Fibroblast of lung (primary cell): ENCODE results near the gene NUDT4. TPM values are rescaled to one million over a fixed set of nuclear protein-coding genes. Genes with fewer than 3 reads are reported as not detected.

Experiments used
- DNase-seq, 2 donors: peaks; one replicate each; pipeline versions ENCODE4 v3.0.0 to v3.0.0-alpha.2; 2010; ENCODE audit warnings: low read depth in 2 of 2
- H2AFZ ChIP-seq: 2 replicates; pipeline ENCODE4 v1.5.1; 2012; ENCODE audit warnings: low read length, control low read depth, inconsistent platforms
- H3K27ac ChIP-seq: 2 replicates; pipeline ENCODE4 v1.5.1; 2011; ENCODE audit warnings: low read length, control low read depth; ENCODE audit not compliant: insufficient read depth
- H3K27me3 ChIP-seq: 2 replicates; pipeline ENCODE4 v1.5.1; 2011; ENCODE audit warnings: mild to moderate bottlenecking, low read length; ENCODE audit not compliant: control insufficient read depth, insufficient read depth
- H3K36me3 ChIP-seq: 2 replicates; pipeline ENCODE4 v1.5.1; 2011; ENCODE audit warnings: low read length; ENCODE audit not compliant: control insufficient read depth, insufficient read depth
- H3K4me1 ChIP-seq: 2 replicates; pipeline ENCODE4 v1.5.1; 2011; ENCODE audit warnings: low read length; ENCODE audit not compliant: control insufficient read depth, insufficient read depth; ENCODE audit errors: extremely low read depth
- H3K4me2 ChIP-seq: 2 replicates; pipeline ENCODE4 v1.5.1; 2011; ENCODE audit warnings: low read length, control low read depth; ENCODE audit not compliant: insufficient read depth; ENCODE audit errors: extremely low read depth
- H3K4me3 ChIP-seq, 4 experiments: fragments of 200-600 bp in 1 of 4; sonication (generic) in 1 of 4; replicated peaks in 1 of 4; 2 replicates each; pipeline ENCODE4 v1.5.1; 2011 to 2016; ENCODE audit warnings: low read length in 4 of 4, low read depth in 3 of 4, mild to moderate bottlenecking in 3 of 4, control low read depth in 2 of 4, inconsistent platforms in 1 of 4, mixed read lengths in 1 of 4; ENCODE audit not compliant: insufficient read depth in 1 of 4; ENCODE audit errors: control extremely low read depth in 1 of 4
- H3K79me2 ChIP-seq: 2 replicates; pipeline ENCODE4 v1.5.1; 2012; ENCODE audit warnings: mild to moderate bottlenecking, low read length, inconsistent platforms; ENCODE audit not compliant: control insufficient read depth, insufficient read depth
- H3K9ac ChIP-seq: 2 replicates; pipeline ENCODE4 v1.5.1; 2011; ENCODE audit warnings: mild to moderate bottlenecking, low read length, control low read depth; ENCODE audit not compliant: insufficient read depth
- H3K9me3 ChIP-seq: 2 replicates; pipeline ENCODE4 v1.5.1; 2012; ENCODE audit warnings: low read depth, low read length; ENCODE audit not compliant: control insufficient read depth, insufficient read depth
- H4K20me1 ChIP-seq: 2 replicates; pipeline ENCODE4 v1.5.1; 2011; ENCODE audit warnings: low read length; ENCODE audit not compliant: control insufficient read depth, insufficient read depth; ENCODE audit errors: extremely low read depth
- CTCF ChIP-seq, 2 donors: IDR thresholded peaks in 1 of 2; conservative IDR thresholded peaks in 1 of 2; 1 replicate in 1 of 2; 2 replicates in 1 of 2; pipeline ENCODE4 v1.5.1; 2011 to 2012; ENCODE audit warnings: low read length in 2 of 2, control low read depth in 1 of 2, inconsistent platforms in 1 of 2, low read depth in 1 of 2, mild to moderate bottlenecking in 1 of 2
- EZH2 ChIP-seq: IDR thresholded peaks from 2 replicates; pipeline ENCODE4 v1.5.1; 2012; ENCODE audit warnings: low read length, control low read depth, mild to moderate bottlenecking; ENCODE audit errors: missing control alignments
- polyA plus RNA-seq, 2 donors: library from polyadenylated mRNA; depleted of rRNA in 1 of 2; stranded (reverse) in 1 of 2; unstranded in 1 of 2; fragments of >200 nt; gene quantifications; 2 replicates each; pipeline ENCODE4 v1.2.1, GENCODE V29; 2011 to 2012; ENCODE audit warnings: missing spikeins in 1 of 2
- total RNA-seq: library from RNA; depleted of rRNA; stranded (reverse); fragments of >200 nt; gene quantifications from 2 replicates; pipeline ENCODE4 v1.2.1, GENCODE V29; 2014

NUDT4 gene
- total and polyA plus RNA-seq, 2 donors (not counting 1 experiment from before 2014, with no cell fraction given) = 56.6 to 73.5 TPM

GRCh38 chr12:93365616-93366405 is 11.9 kb upstream of the NUDT4 start:
- Histone ChIP-seq H3K79me2 (no peaks in the 10 kb centered on the region), H3K4me1 (no peaks in the 10 kb centered on the region), H3K9me3 (no peaks in the 10 kb centered on the region), H3K9ac (no peak overlapping the region), H3K27me3 (no peaks in the 10 kb centered on the region), H3K4me2 (no peak overlapping the region), H3K27ac (no peak overlapping the region), H4K20me1 (no peaks in the 10 kb centered on the region), H3K4me3 (no peak overlapping the region), H2AFZ (no peak overlapping the region), H3K36me3 (no peaks in the 10 kb centered on the region)
- TF ChIP-seq EZH2 = no peak
- TF ChIP-seq CTCF (conservative IDR thresholded peaks at IDR 0.05 in 1 of 2, IDR thresholded peaks at IDR 0.05 in 1 of 2; ENCODE audit: low read depth in 1 of 2, low read length in 2 of 2) = no peak
- DNase-seq = no peak

GRCh38 chr12:93366422-93366821 is 11.3 kb upstream of the NUDT4 start:
- Histone ChIP-seq H3K9ac (no peak overlapping the region), H3K36me3 (no peaks in the 10 kb centered on the region), H2AFZ (no peak overlapping the region), H4K20me1 (no peaks in the 10 kb centered on the region), H3K27me3 (no peaks in the 10 kb centered on the region), H3K27ac (no peak overlapping the region), H3K4me1 (no peaks in the 10 kb centered on the region), H3K9me3 (no peaks in the 10 kb centered on the region), H3K4me3 (no peak overlapping the region), H3K4me2 (no peak overlapping the region), H3K79me2 (no peaks in the 10 kb centered on the region)
- TF ChIP-seq EZH2 = no peak
- no peak for TF ChIP-seq CTCF (conservative IDR thresholded peaks at IDR 0.05 in 1 of 2, IDR thresholded peaks at IDR 0.05 in 1 of 2; ENCODE audit: low read depth in 1 of 2, low read length in 2 of 2)
- no peak for DNase-seq

- Histone ChIP-seq H3K9ac (no peak overlapping the region), H3K79me2 (no peaks in the 10 kb centered on the region), H3K27ac (no peak overlapping the region), H3K9me3 (no peaks in the 10 kb centered on the region), H4K20me1 (no peaks in the 10 kb centered on the region), H3K4me2 (no peak overlapping the region), H3K27me3 (no peaks in the 10 kb centered on the region), H3K36me3 (no peaks in the 10 kb centered on the region), H3K4me1 (no peaks in the 10 kb centered on the region), H3K4me3 (no peak overlapping the region), H2AFZ (no peak overlapping the region)
- no peak for TF ChIP-seq CTCF (conservative IDR thresholded peaks at IDR 0.05 in 1 of 2, IDR thresholded peaks at IDR 0.05 in 1 of 2; ENCODE audit: low read depth in 1 of 2, low read length in 2 of 2)
- no peak for TF ChIP-seq EZH2
- DNase-seq = no peak
Measured at GRCh38 chr12:93368766-93369165, 9.0 kb upstream of the NUDT4 start.
